Muscle of leg (tissue), 16 donors: Measurements from ENCODE around the gene INCENP. TPM values are rescaled to one million over a fixed set of nuclear protein-coding genes. Genes with fewer than 3 reads are reported as not detected.
A peak's percentile ranks its signal among the peaks of the same experiment; 100 is the strongest.
"Not testable (repeated sequence)": the region's sequence is repeated elsewhere in the genome, so short reads cannot be mapped to it uniquely, and the experiment has no call there.

ENCODE experiments used
- DNase-seq: peaks from one replicate; pipeline ENCODE4 v3.0.0; 2013
- H3K27ac ChIP-seq: one replicate; pipeline ENCODE4 v1.5.1; 2013; ENCODE audit warnings: mild to moderate bottlenecking, low read length, control low read depth
- H3K27me3 ChIP-seq: one replicate; pipeline ENCODE4 v1.6.1; 2013; ENCODE audit warnings: low read length; ENCODE audit not compliant: control insufficient read depth, insufficient read depth
- H3K36me3 ChIP-seq: one replicate; pipeline ENCODE4 v1.6.1; 2013; ENCODE audit warnings: low read length; ENCODE audit not compliant: control insufficient read depth, insufficient read depth
- H3K4me1 ChIP-seq: one replicate; pipeline ENCODE4 v1.6.1; 2013; ENCODE audit warnings: low read length; ENCODE audit not compliant: control insufficient read depth, insufficient read depth
- H3K4me3 ChIP-seq: one replicate; pipeline ENCODE4 v1.5.1; 2013; ENCODE audit warnings: low read length, control low read depth
- H3K9me3 ChIP-seq: replicated peaks from 2 replicates; pipeline ENCODE4 v1.6.1; 2013; ENCODE audit warnings: low read depth, low read length; ENCODE audit not compliant: control insufficient read depth
- WGBS: methylation state at CpG from one replicate; pipeline ENCODE4 v1.1.5; 2013; ENCODE audit warnings: missing lambda C conversion rate; ENCODE audit not compliant: insufficient coverage; 5-methylcytosine and 5-hydroxymethylcytosine counted together
- long read RNA-seq, 11 donors: transcript quantifications; one replicate each; lab custom pipeline, GENCODE V29; 2026
- polyA plus RNA-seq, 8 donors: library from polyadenylated mRNA; unstranded; fragments of 120-200 nt; gene quantifications; one replicate each; pipeline versions ENCODE4 v1.2.1 to v1.2.3, GENCODE V29; 2013; ENCODE audit warnings: inconsistent platforms in 1 of 8, low replicate concordance in 1 of 8; ENCODE audit not compliant: insufficient read length in 8 of 8, insufficient read depth in 1 of 8
- total RNA-seq: library from RNA; stranded (reverse); fragments of 120-200 nt; gene quantifications from one replicate; pipeline ENCODE4 v1.2.4, GENCODE V29; 2013

The INCENP gene
- 11.9 TPM for total RNA-seq
- 10 to 100 TPM; 15.8 to 27.5 (median 19.9) TPM for polyA plus RNA-seq
- long read RNA-seq, donor 1, partial matches to known transcripts = 0 of 1 reads
- long read RNA-seq, donor 1, other reads (novel, unspliced or antisense) = 0 of 1 reads
- long read RNA-seq, donor 2 = 0 reads
- long read RNA-seq, donor 3 = 0 reads
- long read RNA-seq, donor 4 = 0 reads
- long read RNA-seq, donor 5, partial matches to known transcripts = 34 of 34 reads
- long read RNA-seq, donor 5, other reads (novel, unspliced or antisense) = 0 of 34 reads
- long read RNA-seq, donor 6, partial matches to known transcripts = 0 of 2 reads
- long read RNA-seq, donor 6, other reads (novel, unspliced or antisense) = 0 of 2 reads
- long read RNA-seq, donor 7 = 0 reads
- long read RNA-seq, donor 8 = 0 reads
- long read RNA-seq, donor 9 = 0 reads
- long read RNA-seq, donor 10, partial matches to known transcripts = 0 of 1 reads
- long read RNA-seq, donor 10, other reads (novel, unspliced or antisense) = 0 of 1 reads
- long read RNA-seq, donor 11, partial matches to known transcripts = 0 of 1 reads
- long read RNA-seq, donor 11, other reads (novel, unspliced or antisense) = 0 of 1 reads

DNA sequence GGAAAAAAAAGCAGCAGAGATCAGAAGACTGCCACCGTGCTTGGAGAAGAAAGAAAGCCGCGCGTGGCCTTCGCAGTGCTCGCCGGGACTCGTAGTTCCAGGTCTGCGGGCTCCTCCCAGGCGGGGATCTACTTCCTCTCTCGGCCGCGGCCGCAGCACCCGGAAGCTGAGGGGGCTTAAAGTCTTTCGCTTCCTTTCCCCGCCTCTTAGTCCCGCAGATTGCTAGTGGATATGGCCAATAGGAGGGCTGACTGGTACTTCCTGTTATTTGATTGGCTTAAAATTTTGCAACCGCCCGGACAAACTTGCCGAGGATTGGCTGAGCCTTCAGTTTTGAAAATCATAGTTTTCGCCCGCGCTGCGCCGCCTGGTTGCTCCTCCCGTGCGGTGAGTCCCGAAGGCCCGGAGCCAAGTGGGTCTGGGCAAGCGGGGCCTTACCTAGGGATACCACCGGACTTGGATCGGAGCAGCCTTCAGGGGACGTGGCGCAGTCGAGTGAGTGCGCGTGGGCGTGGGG, at the start of gene INCENP:
Gene INCENP, plus strand, starts transcription at position 343 of the 517 bp plus-strand sequence. CDS start 4,151 bp downstream, outside the sequence.
- WGBS = under 1% methylated on average over 34 of the region's 39 CpGs
- Histone ChIP-seq H3K4me3 (peak within 1 kb of the TSS; percentile 97), H3K27me3 (peaks cover 2% of the 10 kb centered on the region), H3K4me1 (peaks cover 17% of the 10 kb centered on the region), H3K27ac (peak within 1 kb of the TSS; percentile 72), H3K36me3 (peaks cover 8% of the 10 kb centered on the region), H3K9me3 (no peaks in the 10 kb centered on the region)
- peak; percentile 100 for DNase-seq

DNA sequence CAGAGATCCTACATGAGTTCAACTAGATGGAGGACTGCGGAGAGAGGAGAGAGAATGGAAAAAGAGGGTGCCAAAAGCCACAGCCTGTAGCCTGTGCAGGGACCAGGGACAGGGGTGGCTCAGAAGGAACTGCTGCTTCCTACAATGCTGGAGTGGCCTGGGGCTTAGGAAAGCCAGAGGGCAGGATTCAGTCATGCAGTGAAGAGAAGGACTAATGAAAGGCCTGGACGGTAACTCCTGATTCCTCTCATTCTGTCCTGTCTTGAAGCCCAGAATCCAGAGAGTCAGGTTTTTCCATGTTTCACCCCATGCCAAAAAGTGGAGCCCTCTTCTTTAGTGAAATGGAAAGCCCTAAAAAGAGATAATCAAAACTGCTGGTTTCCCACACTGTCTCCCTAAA, 48.4 kb upstream of the INCENP start:
- WGBS = 80% methylated on average over 2 of the region's 2 CpGs
- no peaks in the 10 kb centered on the region for H3K9me3 ChIP-seq
- H3K27ac ChIP-seq = no peak overlapping the region

DNA sequence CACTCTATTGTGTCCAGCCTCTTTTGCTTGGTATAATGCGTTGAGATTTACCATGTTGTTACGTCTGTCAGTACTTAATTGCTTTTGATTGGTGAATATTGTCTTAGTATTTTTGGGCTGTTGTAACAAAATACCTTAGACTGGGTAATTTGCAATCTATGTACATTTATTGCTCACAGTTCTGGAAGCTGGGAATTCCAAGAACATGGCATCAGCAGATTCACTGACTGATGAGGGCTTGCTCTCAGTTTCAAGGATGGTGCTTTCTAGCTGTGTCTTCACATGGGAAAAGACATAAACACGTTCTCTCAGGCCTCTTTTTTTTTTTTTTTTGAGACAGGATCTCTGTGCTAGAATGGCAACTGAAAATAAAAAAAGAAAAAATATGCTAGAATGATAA, 46.7 kb upstream of the INCENP start:
- Histone ChIP-seq H3K4me1 (peaks cover 4% of the 10 kb centered on the region), H3K27ac (no peak overlapping the region), H3K36me3 (no peaks in the 10 kb centered on the region), H3K27me3 (no peaks in the 10 kb centered on the region), H3K4me3 (no peak overlapping the region), H3K9me3 (no peaks in the 10 kb centered on the region)
- no CpG with 5 or more reads among the region's 3 CpGs for WGBS
- DNase-seq = no peak

More for the DNA sequence above, 48.4 kb upstream of the INCENP start:
- no peaks in the 10 kb centered on the region for H3K36me3 ChIP-seq
- no peak for DNase-seq
- H3K4me1 ChIP-seq = peaks cover 2% of the 10 kb centered on the region
- H3K27me3 ChIP-seq = no peaks in the 10 kb centered on the region
- H3K4me3 ChIP-seq = no peak overlapping the region

DNA sequence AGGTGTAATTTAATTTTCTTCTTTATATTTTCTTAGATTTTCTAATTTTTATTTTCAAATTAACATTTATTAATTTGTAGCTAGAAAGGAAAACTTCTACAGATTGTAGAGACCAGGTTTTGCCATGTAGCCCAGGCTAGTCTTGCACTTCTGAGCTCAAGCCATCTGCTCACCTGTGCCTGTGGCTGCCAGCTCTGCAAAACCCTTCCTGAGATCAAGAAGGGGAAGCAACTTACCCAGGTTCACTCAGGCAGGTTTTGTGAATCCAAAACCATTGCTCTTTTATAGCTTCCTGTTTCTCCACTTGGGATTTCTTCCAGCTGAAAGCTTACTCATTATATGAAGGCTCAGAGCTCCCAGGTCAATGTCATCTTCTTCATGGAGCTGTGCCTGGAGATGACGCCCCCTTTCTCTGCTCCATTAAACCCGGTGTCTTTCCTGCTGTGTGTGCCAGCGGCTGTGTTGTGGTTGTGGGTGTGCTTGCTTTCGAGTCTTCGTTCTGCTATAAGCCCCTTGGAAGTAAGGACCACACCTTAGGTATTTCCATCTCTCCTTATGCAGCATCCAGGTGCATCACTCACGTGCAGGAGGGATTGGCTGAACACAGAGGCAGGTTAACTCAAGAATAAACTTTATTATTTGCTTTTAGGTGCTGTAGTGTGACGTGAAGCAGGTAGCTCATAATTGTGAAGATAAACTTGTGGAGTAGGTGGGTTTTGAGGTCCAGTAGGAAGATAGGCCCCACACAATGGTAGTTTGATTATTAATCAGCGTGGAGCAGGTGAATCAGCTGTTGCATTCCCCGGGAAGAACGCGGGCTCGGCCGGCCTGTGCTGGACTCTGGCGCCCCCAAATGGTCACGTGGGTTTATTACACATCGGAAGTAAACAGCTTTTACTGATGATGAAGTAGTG, 42.2 kb upstream of the INCENP start:
- peaks cover 4% of the 10 kb centered on the region for H3K4me1 ChIP-seq
- 3% methylated on average over 8 of the region's 16 CpGs for WGBS
- peak; percentile 71 for DNase-seq

DNA sequence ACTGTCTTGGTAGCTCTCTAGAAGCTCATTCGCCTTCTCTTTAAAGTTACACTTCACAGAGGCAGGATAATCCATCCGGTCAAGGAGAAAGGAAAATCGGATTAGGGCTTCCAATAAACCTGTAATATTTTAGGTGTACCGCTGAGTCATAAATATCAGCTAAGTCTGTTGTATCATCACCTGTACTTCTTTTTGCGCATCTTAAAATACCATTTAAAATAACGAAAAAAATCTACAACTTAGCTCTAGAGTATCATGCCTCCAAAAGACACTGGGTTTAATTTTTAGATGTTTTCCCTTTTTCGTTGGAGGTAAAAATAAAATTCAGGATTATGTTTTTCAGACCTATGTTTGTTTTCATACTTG, 41.5 kb upstream of the INCENP start:
- H3K4me3 ChIP-seq = no peak overlapping the region
- H3K36me3 ChIP-seq = no peaks in the 10 kb centered on the region
- no peaks in the 10 kb centered on the region for H3K27me3 ChIP-seq
- WGBS = no CpG with 5 or more reads among the region's 7 CpGs
- DNase-seq = no peak
- H3K9me3 ChIP-seq = no peaks in the 10 kb centered on the region
- peaks cover 4% of the 10 kb centered on the region for H3K4me1 ChIP-seq
- H3K27ac ChIP-seq = no peak overlapping the region

More for the DNA sequence above, 42.2 kb upstream of the INCENP start:
- H3K27ac ChIP-seq = no peak overlapping the region
- no peaks in the 10 kb centered on the region for H3K27me3 ChIP-seq
- H3K36me3 ChIP-seq = no peaks in the 10 kb centered on the region
- H3K4me3 ChIP-seq = no peak overlapping the region
- H3K9me3 ChIP-seq = no peaks in the 10 kb centered on the region

DNA sequence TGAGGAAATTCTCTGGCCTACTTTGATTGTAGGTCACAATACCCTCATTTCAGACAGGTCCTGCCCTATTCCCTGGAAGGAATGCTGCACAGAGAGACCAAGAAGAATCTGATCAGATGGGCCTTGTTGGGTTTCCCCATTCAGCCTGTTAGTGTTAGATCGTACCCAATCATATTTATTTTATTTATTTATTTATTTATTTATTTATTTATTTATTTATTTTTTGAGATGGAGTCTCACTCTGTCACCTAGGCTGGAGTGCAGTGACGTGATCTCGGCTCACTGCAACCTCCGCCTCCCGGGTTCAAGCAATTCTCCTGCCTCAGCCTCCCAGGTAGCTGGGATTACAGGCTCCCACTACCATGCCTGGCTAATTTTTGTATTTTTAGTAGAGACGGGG, 39.0 kb upstream of the INCENP start:
- H3K4me1 ChIP-seq, DNase-seq, H3K4me3 ChIP-seq, H3K36me3 ChIP-seq, H3K9me3 ChIP-seq, H3K27me3 ChIP-seq, H3K27ac ChIP-seq: not testable (repeated sequence)
- 100% methylated on average over 2 of the region's 6 CpGs for WGBS

DNA sequence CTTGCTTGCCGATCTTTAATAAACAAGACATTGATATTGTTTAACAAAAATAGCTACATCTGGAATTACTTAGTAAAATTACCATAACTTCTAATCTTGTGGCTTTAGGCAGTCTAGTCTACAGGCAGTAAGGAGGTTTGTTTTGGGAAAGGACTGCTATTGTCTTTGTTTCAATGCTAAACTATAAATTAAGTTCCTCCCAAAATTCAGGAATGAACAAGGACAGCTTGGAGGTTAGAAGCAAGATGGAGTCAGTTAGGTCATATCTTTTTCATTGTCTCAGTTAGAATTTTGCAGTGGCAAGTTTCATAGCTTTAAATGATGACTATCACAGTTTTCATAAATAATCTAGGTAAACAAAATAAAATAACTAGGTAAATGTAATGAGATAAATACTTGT, 36.1 kb upstream of the INCENP start:
- peaks cover 2% of the 10 kb centered on the region for H3K9me3 ChIP-seq
- H3K27me3 ChIP-seq = no peaks in the 10 kb centered on the region
- H3K27ac ChIP-seq = no peak overlapping the region
- no peak for DNase-seq
- no CpG with 5 or more reads among the region's 1 CpG for WGBS
- no peaks in the 10 kb centered on the region for H3K36me3 ChIP-seq
- H3K4me1 ChIP-seq = no peaks in the 10 kb centered on the region
- H3K4me3 ChIP-seq = no peak overlapping the region

DNA sequence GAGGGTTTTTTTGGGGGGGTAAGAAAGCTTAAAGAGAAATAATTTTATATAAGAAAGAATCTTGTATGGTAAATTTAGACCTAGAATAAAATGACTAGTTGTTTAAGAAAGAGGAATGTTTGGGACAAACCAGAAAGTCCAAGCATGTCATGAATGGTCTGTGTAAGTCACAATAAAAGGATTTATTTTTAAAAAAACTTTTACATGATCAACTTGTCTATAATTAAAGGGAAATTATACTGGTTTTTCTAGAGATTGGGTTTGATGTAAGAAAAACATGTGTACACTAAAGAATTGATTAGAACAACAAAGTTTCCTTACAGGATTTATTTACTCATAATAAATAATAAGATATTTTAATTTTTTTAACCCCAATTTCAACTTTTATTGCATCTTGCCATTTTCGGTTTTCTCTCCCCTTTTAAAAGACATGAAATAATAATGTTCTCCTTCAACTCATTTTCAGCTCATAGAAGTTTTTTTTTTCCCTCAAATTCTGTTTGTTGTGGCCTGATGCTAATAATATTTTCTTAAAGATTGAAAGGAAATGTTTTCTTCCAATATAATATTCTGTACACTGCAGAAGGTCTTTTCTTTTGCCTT, 35.4 kb upstream of the INCENP start:
- no CpG with 5 or more reads among the region's 1 CpG for WGBS
- DNase-seq = no peak

DNA sequence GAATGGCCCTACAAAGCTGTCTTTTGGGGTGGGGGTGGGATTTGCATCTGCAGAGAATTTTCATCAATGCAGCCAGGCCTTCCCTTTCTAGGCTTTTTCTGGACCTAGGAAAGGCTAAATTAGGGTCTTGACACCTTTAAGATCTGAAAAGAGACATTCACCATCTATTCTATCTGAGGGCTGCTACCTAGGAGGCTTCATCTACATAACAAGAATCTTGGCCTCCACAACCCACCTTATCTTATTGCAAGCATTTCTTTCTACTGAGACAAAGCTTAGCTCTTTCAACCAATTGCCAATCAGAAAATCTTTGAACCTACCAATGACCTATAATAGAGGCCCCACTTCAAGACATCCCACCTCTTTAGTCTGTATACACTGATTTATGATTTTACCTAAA, 20.7 kb upstream of the INCENP start:
- no peaks in the 10 kb centered on the region for H3K27me3 ChIP-seq
- H3K27ac ChIP-seq = no peak overlapping the region
- no peaks in the 10 kb centered on the region for H3K36me3 ChIP-seq
- peaks cover 11% of the 10 kb centered on the region for H3K4me1 ChIP-seq
- no peak for DNase-seq
- no peaks in the 10 kb centered on the region for H3K9me3 ChIP-seq
- H3K4me3 ChIP-seq = no peak overlapping the region

More for the DNA sequence above, 35.4 kb upstream of the INCENP start:
- H3K4me3 ChIP-seq = no peak overlapping the region
- no peaks in the 10 kb centered on the region for H3K36me3 ChIP-seq
- no peaks in the 10 kb centered on the region for H3K27me3 ChIP-seq
- H3K27ac ChIP-seq = no peak overlapping the region
- H3K9me3 ChIP-seq = peaks cover 2% of the 10 kb centered on the region
- H3K4me1 ChIP-seq = no peaks in the 10 kb centered on the region
